DLD1 (cell line): ENCODE results near the gene POLA1.

Experiments used
- in situ Hi-C: cut with HindIII; loops from 2 replicates; pipeline ENCODE4 v1.10.0; 2017; ENCODE audit warnings: low sequenced_read_pairs

POLA1 gene

DNA sequence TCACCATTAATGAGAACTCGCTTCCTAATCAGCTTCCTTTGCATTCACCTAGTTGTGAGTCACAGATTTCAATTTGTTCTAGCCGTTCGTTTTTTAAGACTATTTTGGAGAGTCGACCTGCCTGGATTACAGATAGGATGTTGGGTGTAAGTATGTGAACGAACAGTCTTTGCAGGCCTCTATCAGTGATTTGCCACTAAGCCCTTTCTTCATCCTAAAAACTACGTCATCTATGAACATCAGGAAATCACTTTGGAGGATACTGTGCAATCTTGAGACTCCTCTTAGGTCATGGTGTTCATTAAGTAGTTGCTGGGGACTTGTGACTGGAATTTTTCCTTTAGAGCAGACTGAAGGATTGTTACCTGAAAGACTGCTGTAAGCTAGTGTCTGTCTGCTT, 1.1 kb downstream of the POLA1 start:
- in situ Hi-C loops = no loop called here

DNA sequence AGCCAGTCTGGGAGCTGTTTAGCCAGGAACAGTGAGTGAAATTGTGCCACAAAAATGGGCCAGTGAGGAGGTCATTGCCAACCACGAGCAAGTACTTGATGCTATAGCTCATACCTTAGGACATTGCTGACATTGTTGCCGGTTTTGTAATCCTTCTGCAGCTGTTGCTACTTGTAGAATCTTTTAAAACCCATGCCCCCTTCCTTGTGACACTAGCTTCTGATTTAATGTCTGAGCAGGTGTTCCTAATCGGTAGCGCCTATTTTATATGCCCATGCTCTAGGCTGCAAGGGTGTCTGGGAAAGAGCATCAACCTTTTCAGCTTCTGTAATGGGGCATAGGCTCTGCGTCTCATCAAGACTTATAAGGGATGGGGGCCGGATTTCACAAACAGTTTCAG, 2.6 kb downstream of the POLA1 start:
- in situ Hi-C loops = no loop called here

DNA sequence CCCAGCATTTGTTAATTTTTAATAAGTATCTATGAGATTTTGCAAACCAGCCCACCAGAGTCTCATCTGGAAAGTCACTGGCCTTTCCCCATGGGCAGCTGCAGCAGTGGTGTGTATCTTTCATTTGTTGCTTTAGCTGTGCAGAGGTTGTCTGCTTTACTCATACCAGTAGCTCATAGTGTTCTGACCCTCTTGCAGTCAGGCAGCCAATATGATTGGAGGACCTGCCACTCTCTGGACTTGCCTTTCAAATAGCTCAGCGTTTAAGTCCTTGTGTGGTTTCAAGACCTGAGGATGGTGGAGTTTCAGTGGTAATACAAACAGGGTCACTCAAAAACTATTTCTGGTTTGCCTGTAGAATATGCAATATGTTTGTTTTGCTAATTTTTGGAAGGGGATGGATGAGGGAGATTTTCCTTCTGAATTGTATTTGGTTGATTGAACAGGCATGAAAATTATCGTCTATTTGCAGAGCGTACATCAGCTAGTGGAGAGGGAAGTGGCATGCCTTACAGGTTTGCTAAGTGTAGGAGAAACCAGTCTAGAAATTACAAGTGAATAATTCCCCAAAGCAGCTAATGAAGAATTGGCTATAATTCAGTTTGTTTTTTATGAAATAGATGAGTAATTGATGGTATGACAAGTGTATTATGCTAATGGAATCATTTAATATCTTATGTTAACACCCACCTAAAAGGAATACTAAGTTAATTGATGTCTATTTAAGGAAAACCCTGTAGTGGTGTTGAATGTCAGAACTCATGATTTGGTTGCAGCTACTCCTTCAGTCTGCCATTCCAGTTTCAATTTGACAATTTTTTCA, 8.9 kb downstream of the POLA1 start:
- in situ Hi-C loops = no loop called here

DNA sequence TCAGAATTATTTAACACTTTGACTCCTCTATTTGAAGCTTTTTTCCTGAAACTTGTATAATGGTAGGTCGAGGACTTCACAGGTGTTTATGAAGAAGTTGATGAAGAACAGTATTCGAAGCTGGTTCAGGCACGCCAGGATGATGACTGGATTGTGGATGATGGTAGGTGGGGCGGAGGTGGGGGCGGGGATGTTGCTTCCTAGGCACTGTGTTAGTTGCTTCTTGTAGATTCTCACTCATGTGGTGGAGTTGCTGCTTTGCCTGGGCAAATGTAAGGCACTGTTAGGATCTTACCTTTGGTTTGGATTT, 9.4 kb downstream of the POLA1 start:
- in situ Hi-C loops = no loop called here

DNA sequence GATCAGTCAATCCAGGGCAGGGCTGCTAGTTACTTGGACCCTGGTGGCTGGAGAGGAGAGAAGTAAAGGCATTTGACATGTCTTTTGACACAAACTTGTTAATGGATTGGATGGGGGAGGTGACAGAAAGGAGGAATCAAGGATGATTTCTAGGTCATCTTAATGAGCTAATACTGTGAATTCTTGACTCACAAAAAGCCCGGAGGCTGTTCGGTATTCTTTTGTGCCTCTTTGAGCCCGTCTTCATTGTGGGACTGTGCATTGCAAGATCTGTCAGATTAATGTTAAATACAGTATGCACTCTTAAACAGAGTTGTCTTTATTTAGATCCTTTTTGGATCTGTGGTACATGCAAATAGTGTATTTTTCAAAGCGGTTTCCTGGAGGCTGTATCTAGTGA, 25.1 kb downstream of the POLA1 start:
- in situ Hi-C loops = no loop called here

DNA sequence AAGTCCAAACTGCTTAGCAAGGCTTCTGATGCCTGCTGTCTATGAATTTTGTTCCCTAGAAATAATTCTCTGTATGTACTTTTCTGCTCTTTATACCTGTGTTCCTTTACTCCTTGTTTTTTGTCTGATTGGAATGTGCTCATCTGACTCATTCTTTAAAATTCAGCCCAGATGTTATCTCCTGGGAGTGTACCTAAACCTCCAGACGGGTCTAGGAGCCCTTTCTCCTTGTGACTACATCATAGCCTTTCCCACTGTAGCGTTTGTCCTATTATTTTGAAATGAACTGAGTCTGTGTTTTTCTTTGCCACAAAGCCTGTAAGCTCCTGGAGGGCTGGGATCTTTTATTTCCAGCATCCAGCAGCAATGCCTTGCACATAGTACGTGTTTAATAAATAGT, 26.3 kb downstream of the POLA1 start:
- in situ Hi-C loops = no loop called here

DNA sequence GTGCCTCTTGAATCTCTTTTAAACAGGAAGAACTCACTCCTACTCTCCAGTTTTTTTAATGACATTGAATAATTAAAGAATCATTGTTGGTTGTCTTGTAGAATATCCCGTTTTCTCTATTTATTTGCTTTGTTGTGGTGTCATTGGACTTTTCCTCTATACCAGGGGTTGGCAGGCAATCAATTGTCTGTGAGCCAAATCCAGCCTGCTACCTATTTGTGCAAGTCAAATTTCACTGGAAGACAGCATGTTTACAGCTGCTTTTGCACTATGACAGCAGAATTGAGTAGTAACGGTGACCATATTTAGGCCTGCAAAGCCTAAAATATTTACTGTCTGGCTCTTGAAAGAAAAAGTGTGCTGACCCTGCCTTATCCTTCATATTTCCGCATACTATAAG, 34.8 kb downstream of the POLA1 start:
- in situ Hi-C loops = no loop called here

DNA sequence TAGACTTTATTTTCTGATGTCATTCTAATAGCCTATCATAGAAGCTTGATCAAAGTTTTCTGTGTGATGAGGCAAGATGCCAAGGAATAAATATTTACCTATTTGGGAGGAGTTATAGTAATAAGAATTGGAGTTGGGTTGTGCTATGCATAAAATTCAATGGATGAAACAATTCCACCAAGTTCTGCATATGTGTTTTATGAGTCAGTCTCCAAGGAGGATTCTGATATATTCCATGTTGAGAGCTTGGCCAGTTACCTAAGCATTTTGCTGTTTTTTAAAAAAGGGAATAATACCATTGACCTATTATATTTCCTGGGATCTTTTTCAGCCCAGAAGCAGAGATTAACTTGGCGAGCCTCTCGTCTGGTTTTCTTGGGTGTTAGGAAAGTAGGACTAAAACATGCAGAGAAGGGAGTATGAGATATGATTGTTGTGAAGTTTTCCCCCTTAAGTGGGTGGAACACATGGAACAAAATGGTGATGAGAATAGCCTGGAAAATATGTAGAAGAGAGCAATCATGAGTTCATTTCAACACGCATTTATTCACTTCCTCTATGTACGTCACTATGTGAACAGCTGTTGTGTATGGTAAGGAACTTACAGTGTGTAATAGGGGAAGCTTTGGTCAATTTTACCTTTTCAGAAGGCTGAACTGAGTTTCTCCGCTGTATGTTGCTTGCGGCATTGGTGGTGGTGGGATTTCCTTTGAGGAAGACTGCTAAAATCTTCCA, 39.2 kb downstream of the POLA1 start:
- in situ Hi-C loops = no loop called here

DNA sequence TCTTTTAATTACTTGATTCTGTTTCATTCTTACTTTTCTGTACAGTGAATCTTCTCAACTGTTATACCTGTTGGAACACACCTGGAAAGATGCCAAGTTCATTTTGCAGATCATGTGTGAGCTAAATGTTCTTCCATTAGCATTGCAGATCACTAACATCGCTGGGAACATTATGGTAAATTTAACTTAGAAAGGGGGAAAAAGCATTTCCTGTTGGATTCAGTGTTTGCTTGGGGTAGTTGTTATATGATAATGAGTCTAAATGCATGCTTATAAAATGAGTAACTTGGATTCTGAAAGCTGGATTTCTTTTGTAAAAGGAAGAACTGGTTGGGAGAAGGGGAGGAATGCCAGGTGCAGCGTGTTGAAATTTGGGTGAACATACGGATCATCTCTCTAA, 47.6 kb downstream of the POLA1 start:
- in situ Hi-C loops = no loop called here

DNA sequence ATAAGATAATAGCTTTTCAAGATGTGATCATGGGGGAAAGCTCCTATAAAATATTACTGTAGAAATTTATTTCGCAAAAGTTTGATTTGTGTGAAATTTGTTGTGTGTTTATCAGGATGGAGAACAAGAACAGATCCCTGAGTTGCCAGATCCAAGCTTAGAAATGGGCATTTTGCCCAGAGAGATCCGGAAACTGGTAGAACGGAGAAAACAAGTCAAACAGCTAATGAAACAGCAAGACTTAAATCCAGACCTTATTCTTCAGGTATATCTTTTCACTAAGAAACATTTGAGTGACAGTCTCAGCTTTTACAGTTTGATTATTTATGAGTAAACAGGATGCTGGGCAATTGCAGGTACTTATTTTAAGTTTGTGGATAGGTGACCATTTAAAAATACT, 54.5 kb downstream of the POLA1 start:
- in situ Hi-C loops = no loop called here

DNA sequence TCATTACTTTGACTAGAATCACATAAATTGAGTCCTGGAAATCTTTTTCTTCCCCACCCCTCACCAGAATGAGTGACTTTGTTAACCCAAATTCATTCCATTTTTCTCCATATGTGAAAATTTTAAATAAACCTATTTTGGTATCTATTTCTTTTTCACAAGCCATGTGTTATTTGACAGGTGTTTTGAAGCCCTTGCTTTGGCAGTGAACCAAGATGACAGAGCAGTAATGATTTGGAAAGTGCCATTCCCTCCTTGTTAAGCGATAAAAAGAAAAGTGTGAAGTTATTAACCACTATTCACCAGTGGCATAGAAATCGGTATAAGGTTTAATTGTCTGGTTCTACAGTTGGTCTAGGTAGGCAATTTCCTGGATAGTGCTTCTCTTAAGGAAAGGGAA, 66.1 kb downstream of the POLA1 start:
- in situ Hi-C loops = no loop called here

DNA sequence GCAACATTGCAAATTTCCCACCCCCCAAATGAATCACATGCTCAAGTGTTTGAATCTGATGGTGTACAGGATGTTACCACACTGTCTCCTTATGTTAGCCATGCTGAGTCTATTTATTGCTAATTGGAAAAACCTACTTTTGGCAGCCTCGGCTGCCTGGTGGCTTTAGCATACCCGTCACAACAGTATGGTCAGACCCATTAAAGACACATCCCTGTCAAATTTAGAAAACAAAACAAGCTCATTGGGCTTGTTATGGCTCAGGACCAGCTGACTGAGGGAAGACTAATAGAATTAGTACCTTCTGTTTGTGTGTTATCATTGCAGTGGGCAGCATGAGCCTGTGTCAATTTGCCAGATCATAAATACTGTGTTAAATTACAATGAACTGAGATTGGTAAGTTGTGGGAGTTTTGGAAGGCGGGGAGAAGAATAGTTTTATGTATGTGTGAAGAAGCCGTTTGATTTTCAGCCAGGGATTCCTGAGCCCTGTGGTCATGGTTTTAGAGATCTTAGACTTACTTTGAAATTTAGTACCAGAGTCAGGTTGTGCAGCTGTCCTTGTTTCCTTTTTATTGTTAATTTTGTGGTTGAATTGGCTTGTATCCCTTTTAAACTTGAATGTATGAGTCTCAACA, 66.8 kb downstream of the POLA1 start:
- in situ Hi-C loops = no loop called here

DNA sequence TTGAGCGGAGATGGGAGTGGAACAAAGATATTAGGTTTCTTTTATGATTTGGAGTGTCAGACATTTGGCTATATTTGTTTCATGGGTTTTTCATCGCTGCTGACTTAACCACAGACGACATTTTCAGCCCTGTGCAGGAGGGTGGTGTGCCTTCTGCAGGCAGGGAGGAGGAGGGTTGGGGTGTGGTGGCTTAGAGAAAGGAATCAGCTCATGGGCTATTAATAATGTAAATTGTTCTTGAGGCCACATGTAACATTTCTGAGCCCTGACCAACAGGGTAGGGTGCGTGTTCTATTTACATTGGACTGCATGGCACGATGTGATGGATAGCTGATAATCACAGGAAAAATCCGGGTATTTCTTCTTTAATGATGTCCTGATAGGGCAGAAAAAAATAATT, 67.6 kb downstream of the POLA1 start:
- in situ Hi-C loops = no loop called here

DNA sequence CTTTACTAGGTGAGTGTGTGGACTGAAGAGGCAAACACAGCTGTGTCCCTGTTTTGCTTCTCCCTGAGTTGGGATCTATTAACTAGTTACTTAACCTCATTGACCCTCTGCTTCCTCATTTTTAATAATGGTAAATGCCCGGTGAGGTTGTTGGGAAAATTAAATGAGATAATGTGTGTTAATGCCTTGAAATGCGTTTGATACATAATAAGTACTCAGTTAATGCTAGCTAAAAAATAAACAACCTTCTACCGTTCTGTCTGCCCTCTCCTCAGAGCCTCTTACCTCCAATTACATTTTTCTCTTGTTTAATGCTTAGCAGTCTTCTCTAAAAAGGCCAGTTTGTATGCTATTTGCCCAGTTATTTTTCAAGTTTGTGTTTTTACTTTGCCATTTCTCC, 70.3 kb downstream of the POLA1 start:
- in situ Hi-C loops = no loop called here

DNA sequence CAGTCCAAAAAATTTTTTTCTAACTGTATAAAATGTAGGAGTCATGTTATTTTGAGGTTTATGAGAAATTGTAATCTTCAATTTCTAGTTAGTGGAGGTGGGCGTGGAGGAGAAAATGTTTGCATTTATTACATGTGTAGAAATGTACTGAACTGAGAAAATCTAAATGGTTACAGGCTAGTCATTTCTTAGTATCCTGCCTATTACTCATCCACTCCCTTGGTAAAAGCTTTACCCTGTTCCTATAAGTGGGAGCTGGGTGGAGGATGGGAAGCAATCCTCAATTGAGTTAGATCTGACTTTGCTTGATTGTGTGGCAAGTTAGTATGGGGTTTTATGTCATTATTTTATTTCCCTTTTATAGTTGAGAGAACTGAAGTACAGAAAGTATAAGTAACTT, 73.8 kb downstream of the POLA1 start:
- in situ Hi-C loops = no loop called here

DNA sequence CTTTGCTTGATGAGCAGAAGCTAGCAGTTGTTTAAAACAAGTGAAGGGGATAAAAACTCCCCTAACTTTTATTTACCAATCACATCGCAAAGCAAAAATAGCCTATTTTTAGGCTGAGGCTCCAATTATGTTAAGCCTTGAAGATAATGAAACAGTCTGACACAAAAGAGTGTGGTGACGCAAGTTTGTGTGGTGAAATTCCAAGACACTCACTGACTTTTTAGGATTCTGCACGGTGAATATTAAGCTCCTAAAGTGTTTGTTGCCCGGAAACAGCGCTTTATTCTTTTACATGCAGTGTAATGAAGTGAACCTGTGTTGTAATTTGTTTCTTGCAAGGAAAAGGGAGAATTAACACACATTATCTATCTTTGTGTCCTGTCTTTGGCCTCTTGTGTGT, 74.8 kb downstream of the POLA1 start:
- in situ Hi-C loops = no loop called here

DNA sequence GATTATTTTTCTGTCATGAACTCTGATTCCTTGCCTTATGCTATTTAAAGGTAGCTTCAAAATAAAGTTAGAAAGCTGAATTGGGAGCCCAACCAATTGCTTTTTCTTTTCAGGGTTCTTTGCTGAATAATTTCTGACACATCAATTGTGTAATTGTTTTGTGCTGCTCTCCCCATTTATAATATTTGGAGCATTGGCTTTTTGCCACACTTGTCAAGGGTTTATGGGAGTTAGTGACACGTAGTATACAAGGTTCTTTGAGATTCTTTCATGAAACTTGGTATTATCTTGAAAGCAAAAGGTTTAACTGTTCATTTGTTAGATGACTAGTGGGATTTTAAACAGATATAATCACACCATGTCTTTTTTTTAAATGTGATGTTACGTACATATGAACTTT, 80.9 kb downstream of the POLA1 start:
- in situ Hi-C loops = no loop called here

DNA sequence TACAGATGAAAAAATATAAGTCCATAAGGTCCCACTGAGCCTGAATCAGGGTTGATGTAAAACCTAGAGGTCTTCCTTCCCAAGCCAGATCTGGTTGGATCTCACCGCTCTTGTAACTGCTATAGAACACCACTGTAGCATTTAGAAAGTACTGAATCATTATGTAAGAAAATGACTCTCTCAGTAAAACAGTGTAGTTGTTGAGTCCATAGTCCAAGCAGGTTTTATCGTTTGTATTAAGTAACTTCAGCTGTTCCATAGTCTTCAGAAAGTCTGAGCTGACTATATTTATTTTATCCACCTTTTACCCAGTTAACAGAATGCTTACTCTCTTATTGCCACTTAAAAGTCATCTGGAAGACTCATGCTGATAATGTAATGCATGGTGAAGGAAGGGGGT, 82.2 kb downstream of the POLA1 start:
- in situ Hi-C loops = no loop called here

DNA sequence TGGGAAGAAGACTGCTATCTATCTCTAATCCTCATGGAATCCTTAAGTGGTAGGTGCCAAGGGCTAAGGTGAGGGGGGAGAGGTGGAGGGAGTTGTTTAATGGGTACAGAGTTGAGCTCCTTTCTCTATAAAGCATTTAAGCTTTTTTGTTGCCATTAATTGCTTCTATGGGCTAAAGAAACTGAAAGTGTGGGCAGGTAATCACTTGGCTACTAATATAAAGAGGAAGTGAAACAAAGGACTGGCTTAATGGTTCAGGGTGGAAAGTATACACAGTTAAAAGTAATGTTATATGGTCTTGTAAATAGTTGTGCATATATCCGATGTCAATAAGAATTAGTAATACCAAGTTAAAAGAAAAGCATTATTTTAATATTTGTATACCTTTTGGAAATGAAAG, 83.9 kb downstream of the POLA1 start:
- in situ Hi-C loops = no loop called here

DNA sequence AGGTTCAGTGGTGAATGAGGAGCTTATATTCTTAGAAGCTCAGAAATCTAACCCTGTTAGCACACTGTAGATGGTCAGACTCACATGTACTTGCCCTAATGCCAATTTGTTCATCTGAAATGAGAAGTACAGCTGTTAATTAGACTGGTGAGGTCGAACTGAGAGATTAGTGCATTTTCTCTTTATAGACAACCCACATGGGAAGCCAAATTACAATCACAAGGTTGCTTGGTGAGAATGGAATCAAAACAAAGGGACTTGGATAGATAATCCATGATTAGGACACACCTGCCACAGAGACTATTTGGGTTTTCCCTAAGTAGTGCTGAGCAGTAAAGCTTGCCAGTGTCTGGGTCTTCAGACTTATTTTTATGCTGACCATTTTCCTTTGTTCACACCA, 88.3 kb downstream of the POLA1 start:
- in situ Hi-C loops = no loop called here

DNA sequence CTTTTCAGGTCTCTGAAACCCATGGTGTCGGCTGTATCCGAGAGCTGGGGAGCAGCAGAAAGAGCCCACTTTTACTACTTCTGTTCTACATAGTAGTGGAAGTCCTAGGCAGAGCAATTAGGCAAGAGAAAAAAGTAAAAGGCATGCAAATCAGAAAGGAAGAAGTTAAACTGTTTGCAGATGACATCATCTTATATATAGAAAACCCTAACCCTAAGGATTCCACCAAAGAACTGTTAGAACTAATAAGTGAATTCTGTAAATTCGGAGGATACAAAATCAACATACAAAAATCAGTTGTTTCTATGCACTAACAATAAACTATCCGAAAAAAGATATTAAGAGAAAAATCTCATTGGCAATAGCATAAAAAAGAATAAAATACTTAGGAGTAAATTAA, 95.3 kb downstream of the POLA1 start:
- in situ Hi-C loops = no loop called here

DNA sequence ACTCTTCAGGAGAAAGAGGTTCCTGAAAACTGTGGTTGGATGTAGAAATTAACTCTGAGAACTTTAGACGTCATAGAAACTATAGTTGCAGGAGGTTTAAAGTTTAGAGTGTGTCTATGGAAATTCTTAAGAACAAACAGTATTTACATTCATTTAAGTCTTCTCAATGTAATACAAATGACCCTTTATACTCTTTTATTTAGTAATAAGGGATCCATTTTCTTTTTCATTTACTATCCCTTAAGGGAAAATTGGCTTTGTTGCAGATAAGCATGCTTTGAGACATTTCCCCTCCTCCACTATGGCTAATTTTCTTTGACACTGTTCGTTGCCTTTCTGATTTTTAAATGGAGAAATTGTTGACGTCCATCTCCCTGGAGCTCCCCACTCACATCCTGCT, 96.4 kb downstream of the POLA1 start:
- in situ Hi-C loops = no loop called here
